ENCODE results near the gene TAF3.
A peak's percentile ranks its signal among the peaks of the same experiment; 100 is the strongest.

TAF3 gene

DNA sequence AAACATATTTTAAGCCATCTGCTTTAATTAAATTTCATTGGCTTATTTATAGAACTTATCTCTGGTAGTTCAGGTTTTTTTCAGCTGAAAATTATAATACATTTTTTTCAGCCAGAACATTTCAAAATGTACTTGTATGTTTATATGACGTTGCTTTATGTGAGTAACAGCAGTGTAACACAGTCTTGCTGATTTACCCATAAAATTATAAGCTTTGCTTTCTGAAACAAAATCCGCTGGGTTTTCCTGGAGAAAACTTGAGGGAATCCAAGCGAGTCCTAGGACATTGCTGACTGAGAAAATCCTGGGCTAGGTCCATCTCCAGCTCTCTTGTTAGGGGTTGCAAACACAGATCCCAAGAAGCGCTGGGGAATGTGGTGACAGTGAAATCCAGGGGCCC is 124.0 kb downstream of the TAF3 start:
- no peak for DNase-seq

- DNase-seq = no peak
Observed at GRCh38 chr10:7942859-7943258, 124.6 kb downstream of the TAF3 start.

- DNase-seq = no peak
Observed at GRCh38 chr10:7944215-7944480, 125.8 kb downstream of the TAF3 start.

DNA sequence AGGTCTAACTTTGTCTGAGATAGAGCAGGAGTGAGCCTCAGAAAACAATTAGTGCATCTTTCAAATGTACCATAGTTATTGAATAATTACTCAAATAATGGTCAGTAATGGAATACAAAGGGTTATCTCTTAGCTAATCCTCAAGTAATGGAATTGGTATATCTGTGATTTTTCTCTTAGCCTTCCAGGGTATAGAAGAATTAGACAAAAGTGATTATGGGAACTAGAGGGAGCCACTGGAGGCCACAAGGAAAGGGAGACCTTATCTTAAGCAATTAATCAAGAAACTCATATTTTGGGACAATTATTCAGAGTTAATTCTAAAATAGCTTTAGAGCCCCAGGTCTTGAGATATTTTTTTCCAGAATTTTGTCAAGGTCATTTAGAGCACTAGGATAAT is 126.2 kb downstream of the TAF3 start:
- DNase-seq = no peak

- no peak for DNase-seq
Observed at GRCh38 chr10:7945034-7945433, 126.7 kb downstream of the TAF3 start.

- no peak for DNase-seq
Observed at GRCh38 chr10:7945469-7946187, 127.3 kb downstream of the TAF3 start.

- no peak for DNase-seq
Observed at GRCh38 chr10:7948371-7949000, 130.2 kb downstream of the TAF3 start.

DNA sequence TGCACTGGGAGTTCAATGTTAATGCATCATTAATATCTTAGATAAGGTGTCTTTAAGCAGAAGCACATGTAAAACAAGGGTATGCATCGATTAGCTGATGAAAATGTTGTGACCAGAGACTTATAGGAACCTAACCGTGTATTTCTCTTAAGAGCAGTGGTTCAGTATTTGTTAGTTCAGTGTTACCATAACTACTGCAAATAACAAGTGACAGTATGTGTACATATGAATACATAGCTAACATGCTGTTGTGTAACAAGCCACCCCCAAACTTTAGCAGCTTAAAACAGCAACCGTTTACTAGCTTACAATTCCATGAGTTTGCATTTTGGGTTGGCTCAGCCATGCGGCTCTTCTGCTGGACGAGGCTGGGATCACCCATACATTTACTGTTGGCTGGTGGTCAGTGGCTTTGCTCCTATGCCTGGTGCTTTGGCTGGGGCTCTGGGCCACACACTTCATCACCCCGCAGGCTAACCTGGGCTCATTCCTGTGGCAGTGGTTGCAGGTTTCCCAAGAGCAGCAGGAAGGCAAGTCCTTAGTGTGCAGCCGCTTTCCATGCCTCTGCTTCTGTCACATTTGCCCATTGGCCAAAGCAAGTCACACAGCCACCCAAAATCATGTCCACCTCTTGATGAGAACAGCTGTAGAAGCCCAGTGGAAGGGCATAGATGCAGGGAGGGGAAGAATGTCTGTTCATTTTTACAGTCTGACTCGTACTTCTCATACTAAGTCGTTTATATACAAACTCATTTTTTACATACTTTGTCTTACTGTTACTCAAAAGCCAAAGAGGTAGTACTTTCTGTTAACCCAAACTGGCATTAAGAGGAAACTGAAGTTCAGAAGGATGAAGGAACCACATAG is 132.9 kb downstream of the TAF3 start:
- no peak for DNase-seq

DNA sequence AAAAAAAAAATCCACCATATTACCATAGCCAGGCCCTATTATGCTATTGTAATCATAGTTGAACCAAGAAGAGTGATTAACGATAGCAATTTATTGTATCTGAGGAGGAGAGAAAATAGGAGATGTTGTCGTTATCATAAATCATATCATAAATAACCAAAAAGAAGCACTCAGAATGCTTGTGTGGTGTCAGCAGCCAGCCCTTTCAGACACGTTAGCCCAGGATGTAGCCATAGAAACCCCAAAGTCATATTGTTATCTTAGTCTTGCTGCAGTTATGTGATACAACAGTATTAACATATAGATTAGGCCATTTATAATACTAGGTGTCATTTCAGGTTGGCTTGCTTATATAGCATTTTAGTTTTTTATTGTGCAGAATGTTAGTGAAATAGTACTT is 134.0 kb downstream of the TAF3 start:
- DNase-seq = peak; percentile 49

GRCh38 chr10:7953447-7953846 is 135.1 kb downstream of the TAF3 start:
- DNase-seq = no peak

- DNase-seq = no peak
Observed at GRCh38 chr10:7955446-7955845, 137.1 kb downstream of the TAF3 start.

- DNase-seq = peak; percentile 88
Observed at GRCh38 chr10:7956508-7956907, 138.2 kb downstream of the TAF3 start.

DNA sequence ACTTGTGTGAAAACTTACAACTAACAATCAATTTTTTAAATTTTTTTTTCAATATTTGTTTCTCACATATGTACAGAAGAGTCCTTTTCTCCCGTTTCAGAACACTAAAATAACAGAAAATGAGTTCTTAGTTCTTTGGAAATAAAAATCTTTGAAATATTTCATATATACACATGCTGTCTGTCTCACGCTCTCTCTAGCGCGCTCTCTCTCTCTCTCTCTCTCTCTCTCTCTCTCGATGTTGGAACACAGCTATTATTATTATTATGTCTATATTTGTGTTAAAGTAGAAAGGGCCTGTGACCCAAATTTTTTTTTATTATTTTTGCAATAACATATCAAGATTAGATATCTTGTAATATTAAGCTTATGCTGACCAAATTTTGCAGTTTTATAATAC is 139.3 kb downstream of the TAF3 start:
- DNase-seq = no peak

- DNase-seq = peak; percentile 19
Observed at GRCh38 chr10:7958442-7958841, 140.1 kb downstream of the TAF3 start.

GRCh38 chr10:7960108-7960507 is 141.8 kb downstream of the TAF3 start:
- DNase-seq = no peak

- DNase-seq = no peak
Observed at GRCh38 chr10:7962592-7962991, 144.3 kb downstream of the TAF3 start.

DNA sequence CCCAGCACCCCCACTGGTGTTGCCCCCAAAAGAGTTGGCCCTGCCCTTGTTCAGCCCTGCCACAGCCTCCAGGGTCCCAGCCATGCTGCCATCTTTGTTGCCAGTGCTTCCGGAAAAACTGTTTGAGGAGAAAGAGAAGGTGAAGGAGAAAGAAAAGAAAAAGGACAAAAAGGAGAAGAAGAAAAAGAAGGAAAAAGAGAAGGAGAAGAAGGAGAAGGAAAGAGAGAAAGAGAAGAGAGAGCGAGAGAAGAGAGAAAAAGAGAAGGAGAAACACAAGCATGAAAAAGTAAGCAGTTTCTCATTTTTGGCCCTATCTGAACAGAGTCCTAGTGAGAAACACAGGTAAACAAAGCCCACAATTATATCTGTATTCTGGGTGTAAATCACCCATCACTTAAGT is 147.2 kb downstream of the TAF3 start:
- DNase-seq = no peak

GRCh38 chr10:7967035-7967434 is 148.7 kb downstream of the TAF3 start:
- no peak for DNase-seq

GRCh38 chr10:7968510-7969112 is 150.3 kb downstream of the TAF3 start:
- DNase-seq = peak; percentile 58

- DNase-seq = peak; percentile 17
Observed at GRCh38 chr10:7969623-7970022, 151.3 kb downstream of the TAF3 start.

- no peak for DNase-seq
Observed at GRCh38 chr10:7971949-7972348, 153.6 kb downstream of the TAF3 start.

DNA sequence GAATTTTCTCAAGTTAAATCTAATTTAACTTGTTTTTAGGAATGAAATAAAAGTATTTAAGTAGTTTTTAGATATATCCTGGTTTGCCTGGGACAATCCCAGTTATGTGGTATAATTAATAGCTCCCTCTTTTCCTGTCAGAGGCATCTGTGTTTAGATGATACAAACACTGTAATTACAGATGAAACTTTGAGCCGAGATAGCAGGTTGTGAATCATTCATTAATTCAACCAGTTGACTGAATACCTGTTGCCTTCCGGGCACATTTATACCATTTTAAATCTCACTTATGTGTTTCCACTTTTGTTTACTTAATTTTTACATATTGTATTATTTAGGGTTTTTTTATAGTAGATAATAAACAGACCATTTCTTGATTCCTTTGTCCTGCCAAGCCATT is 154.1 kb downstream of the TAF3 start:
- DNase-seq = no peak

- no peak for DNase-seq
Observed at GRCh38 chr10:7980196-7980595, 161.9 kb downstream of the TAF3 start.

DNA sequence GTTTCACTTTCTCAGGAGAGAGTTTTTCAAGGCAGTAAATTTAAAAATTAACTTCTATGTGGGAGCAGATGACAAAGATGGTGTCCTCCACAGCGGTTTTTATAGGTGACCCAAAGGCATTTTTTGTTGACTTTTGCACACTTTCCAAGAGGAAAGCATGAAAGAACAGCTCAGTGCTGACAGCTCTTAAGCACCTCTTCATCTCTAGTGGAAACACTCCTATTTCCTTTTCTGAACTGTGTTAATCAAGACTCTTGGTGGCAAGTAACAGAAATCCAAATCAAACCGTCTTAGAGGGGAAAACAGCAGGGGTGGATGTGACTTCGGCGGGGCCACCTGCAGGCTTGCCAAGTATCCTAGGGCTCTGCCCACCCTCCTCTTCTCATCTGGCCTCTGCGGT is 164.4 kb downstream of the TAF3 start:
- DNase-seq = no peak

All from hematopoietic multipotent progenitor cell treated with erythropoietin and hydrocortisone succinate and interleukin-3 and kit ligand, for 4 days (in vitro differentiated cells).